K562 (cell line): ENCODE measurements around the gene PREX1. TPM values are rescaled to one million over a fixed set of nuclear protein-coding genes. Genes with fewer than 3 reads are reported as not detected.

Experiments used
- COPS2 ChIP-seq: fragments of 450-650 bp; conservative IDR thresholded peaks from 2 replicates; pipeline ENCODE4 v1.6.1; 2016; ENCODE audit warnings: mild to moderate bottlenecking, moderate library complexity
- E4F1 ChIP-seq: fragments of 250-450 bp; sonication (Bioruptor Pico); IDR thresholded peaks from 2 replicates; pipeline ENCODE4 v1.5.0; 2021; ENCODE audit warnings: mild to moderate bottlenecking, borderline replicate concordance
- ELK1 ChIP-seq: sonication (generic); formaldehyde crosslinking; IDR thresholded peaks from 2 replicates; pipeline ENCODE4 v1.8.1; 2022; ENCODE audit warnings: missing genetic modification reagents
- FOXP1 ChIP-seq: sonication (generic); formaldehyde crosslinking; IDR thresholded peaks from 2 replicates; pipeline ENCODE4 v1.8.0; 2022; ENCODE audit warnings: mild to moderate bottlenecking, missing genetic modification reagents
- MTF1 ChIP-seq: fragments of 250-450 bp; sonication (Bioruptor Pico); IDR thresholded peaks from 2 replicates; pipeline ENCODE4 v1.9.0; 2021; ENCODE audit warnings: moderate library complexity, mild to moderate bottlenecking, inconsistent platforms, borderline replicate concordance
- PBX2 ChIP-seq, 2 experiments: IDR thresholded peaks in 1 of 2; conservative IDR thresholded peaks in 1 of 2; 2 replicates each; pipeline ENCODE4 v1.6.1; 2016; ENCODE audit warnings: low read depth in 2 of 2, mild to moderate bottlenecking in 1 of 2, missing compliant biosample characterization in 1 of 2, missing genetic modification characterization in 1 of 2, moderate library complexity in 1 of 2
- POLR3G ChIP-seq: IDR thresholded peaks from 2 replicates; pipeline ENCODE4 v1.6.1; 2011; ENCODE audit not compliant: insufficient read length, insufficient replicate concordance; ENCODE audit errors: extremely low read depth
- RCOR1 ChIP-seq, 2 experiments: IDR thresholded peaks; 2 replicates each; pipeline ENCODE4 v1.6.1; 2012; ENCODE audit warnings: low read depth in 2 of 2, low read length in 2 of 2, borderline replicate concordance in 1 of 2, improper control_type of control experiment in 1 of 2
- SAFB ChIP-seq: fragments of 200-400 bp; formaldehyde crosslinking; IDR thresholded peaks from 2 replicates; pipeline ENCODE4 v1.6.1; 2017; ENCODE audit warnings: low read depth, low read length, borderline replicate concordance
- SMAD1 ChIP-seq: fragments of 150-350 bp; IDR thresholded peaks from 2 replicates; pipeline ENCODE4 v1.6.1; 2014; ENCODE audit warnings: low read length, low read depth; ENCODE audit not compliant: partially characterized antibody
- TAF1 ChIP-seq: IDR thresholded peaks from 2 replicates; pipeline ENCODE4 v1.6.1; 2011; ENCODE audit warnings: mild to moderate bottlenecking, low read length, moderate library complexity; ENCODE audit not compliant: insufficient read depth, control insufficient read depth, severe bottlenecking; ENCODE audit errors: extremely low read depth
- TAL1 ChIP-seq: fragments of 450-650 bp; IDR thresholded peaks from 2 replicates; pipeline ENCODE4 v1.6.1; 2016; ENCODE audit warnings: mild to moderate bottlenecking
- TCFL5 ChIP-seq: fragments of 250-450 bp; sonication (Bioruptor Pico); conservative IDR thresholded peaks from 2 replicates; pipeline ENCODE4 v1.6.1; 2021; ENCODE audit warnings: mild to moderate bottlenecking, moderate library complexity, matching md5 sums
- ZNF354B ChIP-seq: fragments of 250-450 bp; sonication (Bioruptor Pico); IDR thresholded peaks from 2 replicates; pipeline ENCODE4 v1.4.0; 2020
- ZNF57 ChIP-seq: fragments of 450-650 bp; formaldehyde crosslinking; IDR thresholded peaks from 2 replicates; pipeline ENCODE4 v1.4.0; 2020; ENCODE audit warnings: mild to moderate bottlenecking, moderate library complexity
- ZNF586 ChIP-seq: fragments of 450-650 bp; formaldehyde crosslinking; conservative IDR thresholded peaks from 2 replicates; pipeline ENCODE4 v1.4.0; 2020; ENCODE audit warnings: mild to moderate bottlenecking, moderate library complexity
- ZSCAN29 ChIP-seq: fragments of 450-650 bp; IDR thresholded peaks from 2 replicates; pipeline ENCODE4 v1.6.1; 2017
- polyA plus RNA-seq, 8 experiments: library from polyadenylated mRNA; depleted of rRNA in 4 of 8; stranded (reverse) in 5 of 8; unstranded in 3 of 8; fragments of >200 nt; fragmentation: Nextera tagmentation in 2 of 8; fragmentation: Illumina TruSeq in 1 of 8; extraction: Ambion mirVana in 2 of 8; extraction: Trizol in 1 of 8; gene quantifications; 2 replicates each; pipeline versions ENCODE4 v1.2.1 to v1.2.3, GENCODE V29; 2011 to 2014; ENCODE audit warnings: inconsistent platforms in 1 of 8, missing spikeins in 1 of 8
- total RNA-seq, 7 experiments: library from RNA; depleted of rRNA in 6 of 7; stranded (reverse); fragments of >200 nt in 6 of 7; fragmentation: Illumina TruSeq in 2 of 7; extraction: Trizol in 2 of 7; gene quantifications; 2 replicates each; pipeline versions ENCODE4 v1.2.1 to v1.2.3, GENCODE V29; 2011 to 2021; ENCODE audit warnings: low replicate concordance in 1 of 7
- TF ChIP-seq, protein P1 (sequence below), 2 experiments: fragments of 150-350 bp in 1 of 2; IDR thresholded peaks; 2 replicates each; pipeline ENCODE4 v1.6.1; 2012 to 2016; ENCODE audit warnings: low read depth in 2 of 2, low read length in 2 of 2, mild to moderate bottlenecking in 1 of 2, moderate library complexity in 1 of 2

Gene PREX1
- total and polyA plus RNA-seq, 9 of the 15 experiments (the other 6 are each of a cell fraction or from before 2014, with no cell fraction given): 0.37 to 10.4 (median 4.8) TPM

GRCh38 chr20:48841875-48842529 lies 14.2 kb upstream of the PREX1 start (continued):
- TF ChIP-seq ZSCAN29: no peak
- TF ChIP-seq SAFB: no peak
- TF ChIP-seq SMAD1: no peak
- TF ChIP-seq, protein P1, sequence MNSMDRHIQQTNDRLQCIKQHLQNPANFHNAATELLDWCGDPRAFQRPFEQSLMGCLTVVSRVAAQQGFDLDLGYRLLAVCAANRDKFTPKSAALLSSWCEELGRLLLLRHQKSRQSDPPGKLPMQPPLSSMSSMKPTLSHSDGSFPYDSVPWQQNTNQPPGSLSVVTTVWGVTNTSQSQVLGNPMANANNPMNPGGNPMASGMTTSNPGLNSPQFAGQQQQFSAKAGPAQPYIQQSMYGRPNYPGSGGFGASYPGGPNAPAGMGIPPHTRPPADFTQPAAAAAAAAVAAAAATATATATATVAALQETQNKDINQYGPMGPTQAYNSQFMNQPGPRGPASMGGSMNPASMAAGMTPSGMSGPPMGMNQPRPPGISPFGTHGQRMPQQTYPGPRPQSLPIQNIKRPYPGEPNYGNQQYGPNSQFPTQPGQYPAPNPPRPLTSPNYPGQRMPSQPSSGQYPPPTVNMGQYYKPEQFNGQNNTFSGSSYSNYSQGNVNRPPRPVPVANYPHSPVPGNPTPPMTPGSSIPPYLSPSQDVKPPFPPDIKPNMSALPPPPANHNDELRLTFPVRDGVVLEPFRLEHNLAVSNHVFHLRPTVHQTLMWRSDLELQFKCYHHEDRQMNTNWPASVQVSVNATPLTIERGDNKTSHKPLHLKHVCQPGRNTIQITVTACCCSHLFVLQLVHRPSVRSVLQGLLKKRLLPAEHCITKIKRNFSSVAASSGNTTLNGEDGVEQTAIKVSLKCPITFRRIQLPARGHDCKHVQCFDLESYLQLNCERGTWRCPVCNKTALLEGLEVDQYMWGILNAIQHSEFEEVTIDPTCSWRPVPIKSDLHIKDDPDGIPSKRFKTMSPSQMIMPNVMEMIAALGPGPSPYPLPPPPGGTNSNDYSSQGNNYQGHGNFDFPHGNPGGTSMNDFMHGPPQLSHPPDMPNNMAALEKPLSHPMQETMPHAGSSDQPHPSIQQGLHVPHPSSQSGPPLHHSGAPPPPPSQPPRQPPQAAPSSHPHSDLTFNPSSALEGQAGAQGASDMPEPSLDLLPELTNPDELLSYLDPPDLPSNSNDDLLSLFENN (IDR thresholded peaks at IDR 0.05; ENCODE audit: low read depth in 2 of 2, low read length in 2 of 2): peak in 1 of 2 experiments; percentile 47; a peak in 1 of 4 replicates
- no peak for TF ChIP-seq E4F1 (CRISPR knock-in tag)
- no peak for TF ChIP-seq TCFL5 (CRISPR knock-in tag)
- no peak for TF ChIP-seq COPS2
- TF ChIP-seq POLR3G: no peak
- peak in 1 of 2 experiments; percentile 10; a peak in 2 of 4 replicates for TF ChIP-seq RCOR1 (IDR thresholded peaks at IDR 0.05; ENCODE audit: borderline replicate concordance in 1 of 2, low read depth in 2 of 2, low read length in 2 of 2)
- TF ChIP-seq PBX2 (CRISPR knock-in tag; IDR thresholded peaks at IDR 0.05; ENCODE audit: low read depth): no peak
- TF ChIP-seq PBX2 (tag; conservative IDR thresholded peaks at IDR 0.05; ENCODE audit: low read depth): peak; percentile 66
- TF ChIP-seq ZNF354B (CRISPR knock-in tag): no peak
- TF ChIP-seq TAL1: peak; percentile 80
- no peak for TF ChIP-seq FOXP1 (CRISPR knock-in tag)
- no peak for TF ChIP-seq TAF1
- TF ChIP-seq ELK1 (CRISPR knock-in tag): no peak
- TF ChIP-seq ZNF586 (CRISPR knock-in tag): no peak
- no peak for TF ChIP-seq ZNF57
- TF ChIP-seq MTF1 (CRISPR knock-in tag): no peak
